Measurements from ENCODE around the gene ENDOV. TPM values are rescaled to one million over a fixed set of nuclear protein-coding genes. Genes with fewer than 3 reads are reported as not detected.

ENDOV gene
- total and polyA plus RNA-seq, 2 of the 13 experiments (the other 11 are each of a cell fraction or from before 2014, with no cell fraction given), result 15.1 to 17.1 TPM

DNA sequence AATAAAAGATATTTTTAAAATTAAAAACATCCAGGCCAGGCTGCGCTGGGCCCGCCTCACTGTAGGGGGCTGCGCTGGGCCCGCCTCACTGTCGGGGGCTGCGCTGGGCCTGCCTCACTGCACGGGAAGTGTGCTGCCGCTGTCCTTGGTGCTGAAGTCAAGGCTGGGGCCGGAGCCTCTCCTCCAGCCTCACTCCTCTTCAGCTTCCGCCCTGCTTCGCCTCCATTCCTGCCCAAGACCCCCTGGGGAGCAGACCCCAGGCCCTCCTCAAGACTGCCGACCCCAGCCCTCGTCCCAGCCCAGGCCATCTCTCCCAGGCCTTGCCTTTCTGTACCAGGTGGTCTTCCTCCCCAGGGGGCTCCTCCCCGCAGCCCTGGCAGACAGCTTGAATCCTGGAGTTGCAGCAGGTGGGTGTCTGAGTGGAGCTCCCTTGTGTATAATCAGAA lies 26.2 kb downstream of the ENDOV start (continued):
- TF ChIP-seq, protein P1, sequence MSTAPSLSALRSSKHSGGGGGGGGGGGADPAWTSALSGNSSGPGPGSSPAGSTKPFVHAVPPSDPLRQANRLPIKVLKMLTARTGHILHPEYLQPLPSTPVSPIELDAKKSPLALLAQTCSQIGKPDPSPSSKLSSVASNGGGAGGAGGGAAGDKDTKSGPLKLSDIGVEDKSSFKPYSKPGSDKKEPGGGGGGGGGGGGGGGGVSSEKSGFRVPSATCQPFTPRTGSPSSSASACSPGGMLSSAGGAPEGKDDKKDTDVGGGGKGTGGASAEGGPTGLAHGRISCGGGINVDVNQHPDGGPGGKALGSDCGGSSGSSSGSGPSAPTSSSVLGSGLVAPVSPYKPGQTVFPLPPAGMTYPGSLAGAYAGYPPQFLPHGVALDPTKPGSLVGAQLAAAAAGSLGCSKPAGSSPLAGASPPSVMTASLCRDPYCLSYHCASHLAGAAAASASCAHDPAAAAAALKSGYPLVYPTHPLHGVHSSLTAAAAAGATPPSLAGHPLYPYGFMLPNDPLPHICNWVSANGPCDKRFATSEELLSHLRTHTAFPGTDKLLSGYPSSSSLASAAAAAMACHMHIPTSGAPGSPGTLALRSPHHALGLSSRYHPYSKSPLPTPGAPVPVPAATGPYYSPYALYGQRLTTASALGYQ (CRISPR knock-in tag; IDR thresholded peaks at IDR 0.05), result peak; percentile 65; the same call in 1 of the 2 replicates
- peak; percentile 66; the same call in 1 of the 2 replicates for TF ChIP-seq MIXL1 (CRISPR knock-in tag; IDR thresholded peaks at IDR 0.05)
- TF ChIP-seq NFE2L1 (CRISPR knock-in tag; IDR thresholded peaks at IDR 0.05; ENCODE audit: borderline replicate concordance), result no peak; the same call in 1 of the 2 replicates
- peak; percentile 71; the same call in 1 of the 2 replicates for TF ChIP-seq ONECUT2 (CRISPR knock-in tag; IDR thresholded peaks at IDR 0.05)
- peak; percentile 97 for TF ChIP-seq KDM4B (CRISPR knock-in tag; IDR thresholded peaks at IDR 0.05)
- TF ChIP-seq ARID2 (CRISPR knock-in tag; IDR thresholded peaks at IDR 0.05; ENCODE audit: borderline replicate concordance), result no peak
- TF ChIP-seq, protein P2, sequence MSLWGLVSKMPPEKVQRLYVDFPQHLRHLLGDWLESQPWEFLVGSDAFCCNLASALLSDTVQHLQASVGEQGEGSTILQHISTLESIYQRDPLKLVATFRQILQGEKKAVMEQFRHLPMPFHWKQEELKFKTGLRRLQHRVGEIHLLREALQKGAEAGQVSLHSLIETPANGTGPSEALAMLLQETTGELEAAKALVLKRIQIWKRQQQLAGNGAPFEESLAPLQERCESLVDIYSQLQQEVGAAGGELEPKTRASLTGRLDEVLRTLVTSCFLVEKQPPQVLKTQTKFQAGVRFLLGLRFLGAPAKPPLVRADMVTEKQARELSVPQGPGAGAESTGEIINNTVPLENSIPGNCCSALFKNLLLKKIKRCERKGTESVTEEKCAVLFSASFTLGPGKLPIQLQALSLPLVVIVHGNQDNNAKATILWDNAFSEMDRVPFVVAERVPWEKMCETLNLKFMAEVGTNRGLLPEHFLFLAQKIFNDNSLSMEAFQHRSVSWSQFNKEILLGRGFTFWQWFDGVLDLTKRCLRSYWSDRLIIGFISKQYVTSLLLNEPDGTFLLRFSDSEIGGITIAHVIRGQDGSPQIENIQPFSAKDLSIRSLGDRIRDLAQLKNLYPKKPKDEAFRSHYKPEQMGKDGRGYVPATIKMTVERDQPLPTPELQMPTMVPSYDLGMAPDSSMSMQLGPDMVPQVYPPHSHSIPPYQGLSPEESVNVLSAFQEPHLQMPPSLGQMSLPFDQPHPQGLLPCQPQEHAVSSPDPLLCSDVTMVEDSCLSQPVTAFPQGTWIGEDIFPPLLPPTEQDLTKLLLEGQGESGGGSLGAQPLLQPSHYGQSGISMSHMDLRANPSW (CRISPR knock-in tag; IDR thresholded peaks at IDR 0.05; ENCODE audit: borderline replicate concordance), result no peak
- TF ChIP-seq, protein P3, sequence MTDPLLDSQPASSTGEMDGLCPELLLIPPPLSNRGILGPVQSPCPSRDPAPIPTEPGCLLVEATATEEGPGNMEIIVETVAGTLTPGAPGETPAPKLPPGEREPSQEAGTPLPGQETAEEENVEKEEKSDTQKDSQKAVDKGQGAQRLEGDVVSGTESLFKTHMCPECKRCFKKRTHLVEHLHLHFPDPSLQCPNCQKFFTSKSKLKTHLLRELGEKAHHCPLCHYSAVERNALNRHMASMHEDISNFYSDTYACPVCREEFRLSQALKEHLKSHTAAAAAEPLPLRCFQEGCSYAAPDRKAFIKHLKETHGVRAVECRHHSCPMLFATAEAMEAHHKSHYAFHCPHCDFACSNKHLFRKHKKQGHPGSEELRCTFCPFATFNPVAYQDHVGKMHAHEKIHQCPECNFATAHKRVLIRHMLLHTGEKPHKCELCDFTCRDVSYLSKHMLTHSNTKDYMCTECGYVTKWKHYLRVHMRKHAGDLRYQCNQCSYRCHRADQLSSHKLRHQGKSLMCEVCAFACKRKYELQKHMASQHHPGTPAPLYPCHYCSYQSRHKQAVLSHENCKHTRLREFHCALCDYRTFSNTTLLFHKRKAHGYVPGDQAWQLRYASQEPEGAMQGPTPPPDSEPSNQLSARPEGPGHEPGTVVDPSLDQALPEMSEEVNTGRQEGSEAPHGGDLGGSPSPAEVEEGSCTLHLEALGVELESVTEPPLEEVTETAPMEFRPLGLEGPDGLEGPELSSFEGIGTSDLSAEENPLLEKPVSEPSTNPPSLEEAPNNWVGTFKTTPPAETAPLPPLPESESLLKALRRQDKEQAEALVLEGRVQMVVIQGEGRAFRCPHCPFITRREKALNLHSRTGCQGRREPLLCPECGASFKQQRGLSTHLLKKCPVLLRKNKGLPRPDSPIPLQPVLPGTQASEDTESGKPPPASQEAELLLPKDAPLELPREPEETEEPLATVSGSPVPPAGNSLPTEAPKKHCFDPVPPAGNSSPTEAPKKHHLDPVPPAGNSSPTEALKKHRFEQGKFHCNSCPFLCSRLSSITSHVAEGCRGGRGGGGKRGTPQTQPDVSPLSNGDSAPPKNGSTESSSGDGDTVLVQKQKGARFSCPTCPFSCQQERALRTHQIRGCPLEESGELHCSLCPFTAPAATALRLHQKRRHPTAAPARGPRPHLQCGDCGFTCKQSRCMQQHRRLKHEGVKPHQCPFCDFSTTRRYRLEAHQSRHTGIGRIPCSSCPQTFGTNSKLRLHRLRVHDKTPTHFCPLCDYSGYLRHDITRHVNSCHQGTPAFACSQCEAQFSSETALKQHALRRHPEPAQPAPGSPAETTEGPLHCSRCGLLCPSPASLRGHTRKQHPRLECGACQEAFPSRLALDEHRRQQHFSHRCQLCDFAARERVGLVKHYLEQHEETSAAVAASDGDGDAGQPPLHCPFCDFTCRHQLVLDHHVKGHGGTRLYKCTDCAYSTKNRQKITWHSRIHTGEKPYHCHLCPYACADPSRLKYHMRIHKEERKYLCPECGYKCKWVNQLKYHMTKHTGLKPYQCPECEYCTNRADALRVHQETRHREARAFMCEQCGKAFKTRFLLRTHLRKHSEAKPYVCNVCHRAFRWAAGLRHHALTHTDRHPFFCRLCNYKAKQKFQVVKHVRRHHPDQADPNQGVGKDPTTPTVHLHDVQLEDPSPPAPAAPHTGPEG (CRISPR knock-in tag; IDR thresholded peaks at IDR 0.05), result peak; percentile 72; the same call in 1 of the 2 replicates
- TF ChIP-seq IKZF4 (CRISPR knock-in tag; IDR thresholded peaks at IDR 0.05; ENCODE audit: borderline replicate concordance, low read depth, not compliant biosample characterization), result peak; percentile 92
- TF ChIP-seq, protein P4, sequence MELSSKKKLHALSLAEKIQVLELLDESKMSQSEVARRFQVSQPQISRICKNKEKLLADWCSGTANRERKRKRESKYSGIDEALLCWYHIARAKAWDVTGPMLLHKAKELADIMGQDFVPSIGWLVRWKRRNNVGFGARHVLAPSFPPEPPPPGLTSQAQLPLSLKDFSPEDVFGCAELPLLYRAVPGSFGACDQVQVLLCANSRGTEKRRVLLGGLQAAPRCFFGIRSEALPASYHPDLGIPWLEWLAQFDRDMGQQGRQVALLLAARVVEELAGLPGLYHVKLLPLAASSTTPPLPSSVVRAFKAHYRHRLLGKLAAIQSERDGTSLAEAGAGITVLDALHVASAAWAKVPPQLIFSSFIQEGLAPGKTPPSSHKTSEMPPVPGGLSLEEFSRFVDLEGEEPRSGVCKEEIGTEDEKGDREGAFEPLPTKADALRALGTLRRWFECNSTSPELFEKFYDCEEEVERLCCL (CRISPR knock-in tag; IDR thresholded peaks at IDR 0.05; ENCODE audit: borderline replicate concordance), result peak; percentile 91; the same call in 1 of the 2 replicates
- TF ChIP-seq PRPF4 (IDR thresholded peaks at IDR 0.05; ENCODE audit: low read depth, low read length, poor library complexity, severe bottlenecking), result no peak
- 0 out of 2 replicates have a peak, but pooled peaks have one; percentile 24 for TF ChIP-seq RAD21 (CRISPR knock-in tag; IDR thresholded peaks at IDR 0.05)
- TF ChIP-seq MATR3 (CRISPR knock-in tag; IDR thresholded peaks at IDR 0.05), result no peak
- 0 out of 2 replicates have a peak, but pooled peaks have one; percentile 31 for TF ChIP-seq ZNF652 (CRISPR knock-in tag; IDR thresholded peaks at IDR 0.05; ENCODE audit: borderline replicate concordance, low read depth)
- peak; percentile 72; the same call in 1 of the 2 replicates for TF ChIP-seq ZNF317 (CRISPR knock-in tag; IDR thresholded peaks at IDR 0.05)
- 0 out of 2 replicates have a peak, but pooled peaks have one; percentile 66 for TF ChIP-seq EED (CRISPR knock-in tag; IDR thresholded peaks at IDR 0.05)
- TF ChIP-seq BORCS8-MEF2B (CRISPR knock-in tag; IDR thresholded peaks at IDR 0.05), result peak; percentile 97
- peak; percentile 95; the same call in 1 of the 2 replicates for TF ChIP-seq ZNF766 (CRISPR knock-in tag; IDR thresholded peaks at IDR 0.05; ENCODE audit: borderline replicate concordance)
